ENCODE results near the gene WNK3.

DNA sequence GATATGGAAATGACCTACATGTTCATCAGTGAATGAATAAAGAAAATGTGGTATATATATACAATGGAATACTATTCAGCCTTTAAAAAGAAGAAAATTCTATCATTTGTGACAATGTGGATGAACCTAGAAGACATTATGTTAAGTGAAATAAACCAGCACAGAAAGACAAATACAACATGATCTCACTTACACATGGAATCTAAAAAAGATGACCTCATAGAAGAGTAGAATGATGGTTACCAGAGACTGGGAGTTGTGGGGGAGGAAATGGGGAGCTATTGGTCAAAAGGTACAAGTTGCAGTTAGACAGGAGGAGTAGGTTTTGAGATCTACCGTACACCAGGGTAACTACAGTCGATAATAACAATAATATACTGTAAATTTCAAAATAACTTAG is 51.5 kb downstream of the WNK3 start:
- TF ChIP-seq, protein P1, sequence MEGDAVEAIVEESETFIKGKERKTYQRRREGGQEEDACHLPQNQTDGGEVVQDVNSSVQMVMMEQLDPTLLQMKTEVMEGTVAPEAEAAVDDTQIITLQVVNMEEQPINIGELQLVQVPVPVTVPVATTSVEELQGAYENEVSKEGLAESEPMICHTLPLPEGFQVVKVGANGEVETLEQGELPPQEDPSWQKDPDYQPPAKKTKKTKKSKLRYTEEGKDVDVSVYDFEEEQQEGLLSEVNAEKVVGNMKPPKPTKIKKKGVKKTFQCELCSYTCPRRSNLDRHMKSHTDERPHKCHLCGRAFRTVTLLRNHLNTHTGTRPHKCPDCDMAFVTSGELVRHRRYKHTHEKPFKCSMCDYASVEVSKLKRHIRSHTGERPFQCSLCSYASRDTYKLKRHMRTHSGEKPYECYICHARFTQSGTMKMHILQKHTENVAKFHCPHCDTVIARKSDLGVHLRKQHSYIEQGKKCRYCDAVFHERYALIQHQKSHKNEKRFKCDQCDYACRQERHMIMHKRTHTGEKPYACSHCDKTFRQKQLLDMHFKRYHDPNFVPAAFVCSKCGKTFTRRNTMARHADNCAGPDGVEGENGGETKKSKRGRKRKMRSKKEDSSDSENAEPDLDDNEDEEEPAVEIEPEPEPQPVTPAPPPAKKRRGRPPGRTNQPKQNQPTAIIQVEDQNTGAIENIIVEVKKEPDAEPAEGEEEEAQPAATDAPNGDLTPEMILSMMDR (IDR thresholded peaks at IDR 0.05; ENCODE audit: extremely low read depth in 1 of 2, insufficient read depth in 1 of 2, low read depth in 1 of 2, low read length in 2 of 2): no peak
- no peak for TF ChIP-seq JUN (IDR thresholded peaks at IDR 0.05; ENCODE audit: borderline replicate concordance, insufficient read depth, insufficient read length, low read depth)
- TF ChIP-seq, protein P2, sequence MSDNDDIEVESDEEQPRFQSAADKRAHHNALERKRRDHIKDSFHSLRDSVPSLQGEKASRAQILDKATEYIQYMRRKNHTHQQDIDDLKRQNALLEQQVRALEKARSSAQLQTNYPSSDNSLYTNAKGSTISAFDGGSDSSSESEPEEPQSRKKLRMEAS (IDR thresholded peaks at IDR 0.05; ENCODE audit: insufficient read depth, insufficient read length): no peak
